Measurements from ENCODE around the gene ZDHHC14.

Gene ZDHHC14

DNA sequence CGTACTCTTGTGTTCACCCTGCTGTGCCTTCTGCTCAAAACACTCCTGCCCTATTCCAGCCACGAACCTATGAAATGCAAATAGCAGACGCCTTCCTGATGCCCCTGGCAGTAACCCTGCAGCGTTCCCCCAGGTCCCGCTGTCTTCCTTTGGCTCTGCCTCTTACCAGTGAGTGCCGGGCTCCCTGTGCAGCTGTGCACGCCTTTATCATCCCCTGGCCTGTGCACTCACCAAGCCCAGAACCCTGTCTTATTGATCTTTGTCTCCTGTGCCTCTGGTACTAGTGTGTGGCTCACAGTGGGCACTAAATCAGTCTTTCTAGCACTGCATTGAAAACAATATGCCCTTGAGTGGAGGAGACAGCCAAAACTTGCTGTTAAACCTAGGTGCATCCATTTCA, 19.7 kb downstream of the ZDHHC14 start:
- no peak overlapping the region for H3K4me3 ChIP-seq (ENCODE audit: low read depth, low read length)
- no peak for DNase-seq (ENCODE audit: low read depth)
- TF ChIP-seq, protein P1, sequence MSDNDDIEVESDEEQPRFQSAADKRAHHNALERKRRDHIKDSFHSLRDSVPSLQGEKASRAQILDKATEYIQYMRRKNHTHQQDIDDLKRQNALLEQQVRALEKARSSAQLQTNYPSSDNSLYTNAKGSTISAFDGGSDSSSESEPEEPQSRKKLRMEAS (IDR thresholded peaks at IDR 0.05; ENCODE audit: low read depth, low read length): no peak
- TF ChIP-seq, protein P2, sequence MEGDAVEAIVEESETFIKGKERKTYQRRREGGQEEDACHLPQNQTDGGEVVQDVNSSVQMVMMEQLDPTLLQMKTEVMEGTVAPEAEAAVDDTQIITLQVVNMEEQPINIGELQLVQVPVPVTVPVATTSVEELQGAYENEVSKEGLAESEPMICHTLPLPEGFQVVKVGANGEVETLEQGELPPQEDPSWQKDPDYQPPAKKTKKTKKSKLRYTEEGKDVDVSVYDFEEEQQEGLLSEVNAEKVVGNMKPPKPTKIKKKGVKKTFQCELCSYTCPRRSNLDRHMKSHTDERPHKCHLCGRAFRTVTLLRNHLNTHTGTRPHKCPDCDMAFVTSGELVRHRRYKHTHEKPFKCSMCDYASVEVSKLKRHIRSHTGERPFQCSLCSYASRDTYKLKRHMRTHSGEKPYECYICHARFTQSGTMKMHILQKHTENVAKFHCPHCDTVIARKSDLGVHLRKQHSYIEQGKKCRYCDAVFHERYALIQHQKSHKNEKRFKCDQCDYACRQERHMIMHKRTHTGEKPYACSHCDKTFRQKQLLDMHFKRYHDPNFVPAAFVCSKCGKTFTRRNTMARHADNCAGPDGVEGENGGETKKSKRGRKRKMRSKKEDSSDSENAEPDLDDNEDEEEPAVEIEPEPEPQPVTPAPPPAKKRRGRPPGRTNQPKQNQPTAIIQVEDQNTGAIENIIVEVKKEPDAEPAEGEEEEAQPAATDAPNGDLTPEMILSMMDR (IDR thresholded peaks at IDR 0.05; ENCODE audit: low read depth, low read length): no peak
- TF ChIP-seq POLR2A (IDR thresholded peaks at IDR 0.05; ENCODE audit: extremely low read depth, insufficient read length): no peak
- TF ChIP-seq MYC (IDR thresholded peaks at IDR 0.05; ENCODE audit: low read depth, low read length): no peak

DNA sequence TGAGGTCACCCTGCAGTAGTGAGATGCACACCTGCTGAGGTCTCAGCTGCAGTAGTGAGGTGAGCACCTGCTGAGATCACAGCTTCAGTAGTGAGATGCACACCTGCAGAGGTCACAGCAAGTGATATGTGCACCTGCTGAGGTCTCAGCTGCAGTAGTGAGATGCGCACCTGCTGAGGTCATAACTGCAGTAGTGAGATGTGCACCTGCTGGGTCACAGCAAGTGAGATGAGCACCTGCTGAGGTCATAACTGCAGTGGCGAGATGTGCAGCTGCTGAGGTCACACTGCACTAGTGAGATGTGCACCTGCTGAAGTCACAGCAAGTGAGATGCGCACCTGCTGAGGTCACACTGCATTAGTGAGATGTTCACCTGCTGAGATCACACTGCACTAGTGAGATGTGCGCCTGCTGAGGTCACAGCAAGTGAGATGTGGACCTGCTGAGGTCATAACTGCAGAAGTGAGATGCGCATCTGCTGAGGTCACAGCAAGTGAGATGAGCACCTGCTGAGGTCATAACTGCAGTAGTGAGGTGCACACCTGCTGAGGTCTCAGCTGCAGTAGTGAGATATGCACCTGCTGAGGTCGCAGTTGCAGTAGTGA, 20.8 kb downstream of the ZDHHC14 start:
- no peak for TF ChIP-seq POLR2A (IDR thresholded peaks at IDR 0.05; ENCODE audit: extremely low read depth, insufficient read length)
- TF ChIP-seq, protein P1 (IDR thresholded peaks at IDR 0.05; ENCODE audit: low read depth, low read length): no peak
- DNase-seq (ENCODE audit: low read depth): no peak
- no peak overlapping the region for H3K4me3 ChIP-seq (ENCODE audit: low read depth, low read length)

DNA sequence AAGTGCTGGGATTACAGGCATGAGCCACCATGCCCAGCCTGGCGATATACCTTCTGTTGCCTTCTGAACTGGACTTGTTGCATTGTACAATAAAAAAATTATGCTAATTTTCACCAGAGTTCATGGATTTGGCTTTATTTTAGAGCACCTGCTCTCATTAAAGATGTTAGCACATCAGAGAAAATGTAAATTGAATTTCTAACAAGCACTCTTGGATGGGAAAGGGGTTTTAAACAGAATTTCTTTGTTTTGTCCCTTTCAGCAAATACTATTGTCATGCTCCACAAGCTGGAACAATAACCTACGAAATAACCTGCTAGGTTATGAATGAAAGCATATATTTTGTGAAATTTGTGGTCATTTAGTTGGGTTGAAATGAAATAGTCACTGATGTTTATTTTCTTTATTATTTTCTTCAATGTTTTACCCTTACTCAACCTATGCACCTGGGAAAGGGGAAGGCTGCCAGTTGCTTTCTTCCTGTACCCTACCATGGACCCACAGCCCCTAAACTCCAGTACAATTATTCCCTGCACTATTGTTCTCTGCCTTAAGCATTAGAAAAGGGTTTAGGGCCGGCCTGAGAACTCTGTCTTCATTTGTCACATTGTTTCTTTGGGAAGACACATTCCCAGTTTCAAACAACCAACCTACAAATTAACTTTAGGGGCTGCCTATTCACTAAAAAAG, 22.2 kb downstream of the ZDHHC14 start:
- TF ChIP-seq, protein P1 (IDR thresholded peaks at IDR 0.05; ENCODE audit: low read depth, low read length): no peak
- TF ChIP-seq, protein P2 (IDR thresholded peaks at IDR 0.05; ENCODE audit: low read depth, low read length): no peak
- TF ChIP-seq MYC (IDR thresholded peaks at IDR 0.05; ENCODE audit: low read depth, low read length): no peak
- no peak for TF ChIP-seq POLR2A (IDR thresholded peaks at IDR 0.05; ENCODE audit: extremely low read depth, insufficient read length)
- no peak overlapping the region for H3K4me3 ChIP-seq (ENCODE audit: low read depth, low read length)
- no peak for DNase-seq (ENCODE audit: low read depth)

DNA sequence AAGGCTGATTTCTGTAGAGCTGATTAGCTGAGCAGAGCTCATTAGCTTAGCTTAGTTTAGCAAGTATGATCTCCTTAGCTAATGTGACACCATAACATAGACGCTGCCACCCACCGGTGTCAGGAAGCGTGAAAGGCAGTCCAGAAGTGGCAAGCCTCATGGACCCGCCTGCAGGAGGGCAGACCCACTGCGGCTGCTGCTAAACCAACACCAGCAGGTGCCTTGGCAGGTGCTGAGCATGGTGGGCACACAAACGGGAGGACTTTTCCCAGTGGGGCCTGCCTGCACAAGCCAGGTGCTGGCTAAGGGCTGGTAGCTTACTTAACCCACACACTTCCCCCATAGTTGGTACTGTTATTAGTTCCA, 22.7 kb downstream of the ZDHHC14 start:
- no peak for DNase-seq (ENCODE audit: low read depth)
- TF ChIP-seq, protein P1 (IDR thresholded peaks at IDR 0.05; ENCODE audit: low read depth, low read length): no peak
- TF ChIP-seq MYC (IDR thresholded peaks at IDR 0.05; ENCODE audit: low read depth, low read length) (no peak), POLR2A (IDR thresholded peaks at IDR 0.05; ENCODE audit: extremely low read depth, insufficient read length) (no peak)
- TF ChIP-seq, protein P2 (IDR thresholded peaks at IDR 0.05; ENCODE audit: low read depth, low read length): no peak
- no peak overlapping the region for H3K4me3 ChIP-seq (ENCODE audit: low read depth, low read length)

DNA sequence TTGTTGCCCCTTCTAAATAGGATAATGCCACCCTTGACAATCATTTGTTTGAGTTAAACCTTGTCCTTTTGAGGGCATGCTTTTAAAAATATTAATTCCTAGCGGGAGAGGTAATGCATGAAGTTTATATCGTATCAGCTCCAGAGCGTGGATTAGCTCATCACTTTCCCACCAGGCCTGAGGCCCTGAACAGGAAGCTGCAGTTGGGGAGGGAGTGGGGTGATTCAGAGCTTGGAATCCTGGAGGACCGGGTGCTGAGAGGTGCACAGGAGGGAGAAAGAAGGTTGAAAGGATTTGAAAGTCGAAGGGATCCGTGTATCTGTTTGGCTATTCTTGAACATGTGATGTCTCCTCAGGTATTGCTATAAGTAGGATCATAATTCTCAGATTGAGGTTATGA, 25.0 kb downstream of the ZDHHC14 start:
- no peak overlapping the region for H3K4me3 ChIP-seq (ENCODE audit: low read depth, low read length)
- DNase-seq (ENCODE audit: low read depth): no peak
- TF ChIP-seq POLR2A (IDR thresholded peaks at IDR 0.05; ENCODE audit: extremely low read depth, insufficient read length): no peak
- no peak for TF ChIP-seq MYC (IDR thresholded peaks at IDR 0.05; ENCODE audit: low read depth, low read length)
- TF ChIP-seq, protein P1 (IDR thresholded peaks at IDR 0.05; ENCODE audit: low read depth, low read length): no peak
- TF ChIP-seq, protein P2 (IDR thresholded peaks at IDR 0.05; ENCODE audit: low read depth, low read length): no peak

DNA sequence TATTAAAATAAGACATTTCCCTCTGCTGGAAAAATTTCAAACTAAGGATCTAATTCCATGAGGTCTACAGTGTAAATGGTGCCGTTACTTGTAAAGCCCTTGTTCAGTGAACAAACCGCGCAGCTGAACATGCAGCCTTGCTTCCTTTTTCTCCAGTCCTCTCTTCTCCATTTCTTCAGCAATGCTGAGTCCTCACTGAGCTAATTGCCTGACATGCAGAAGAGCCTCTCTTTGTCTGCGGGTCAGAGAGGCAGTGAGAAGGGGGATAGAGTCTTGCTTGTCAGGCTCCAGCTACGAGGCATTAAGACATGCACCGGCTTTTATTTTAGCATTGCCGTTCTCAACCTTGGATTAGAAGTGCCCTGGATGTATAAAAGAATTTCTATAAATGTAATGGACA, 25.7 kb downstream of the ZDHHC14 start:
- peak; percentile 24 for DNase-seq (ENCODE audit: low read depth)
- no peak overlapping the region for H3K4me3 ChIP-seq (ENCODE audit: low read depth, low read length)
- TF ChIP-seq POLR2A (IDR thresholded peaks at IDR 0.05; ENCODE audit: extremely low read depth, insufficient read length) (no peak), MYC (IDR thresholded peaks at IDR 0.05; ENCODE audit: low read depth, low read length) (no peak)
- TF ChIP-seq, protein P1 (IDR thresholded peaks at IDR 0.05; ENCODE audit: low read depth, low read length): no peak
- TF ChIP-seq, protein P2 (IDR thresholded peaks at IDR 0.05; ENCODE audit: low read depth, low read length): no peak

Measured in NB4 (cell line).